Activated CD4-positive, alpha-beta T cell treated with anti-CD3 and anti-CD28 coated beads, Interleukin-2, amount 50 U/mL, for 24 hours (primary cell): Measurements from ENCODE around the gene AFP.
"Not testable (repeated sequence)": the region's sequence is repeated elsewhere in the genome, so short reads cannot be mapped to it uniquely, and the experiment has no call there.

ENCODE experiments used
- DNase-seq, 2 donors: peaks; one replicate each; pipeline ENCODE4 v3.0.0-alpha.2; 2020; ENCODE audit warnings: low read depth in 1 of 2, low spot score in 1 of 2

AFP gene

DNA sequence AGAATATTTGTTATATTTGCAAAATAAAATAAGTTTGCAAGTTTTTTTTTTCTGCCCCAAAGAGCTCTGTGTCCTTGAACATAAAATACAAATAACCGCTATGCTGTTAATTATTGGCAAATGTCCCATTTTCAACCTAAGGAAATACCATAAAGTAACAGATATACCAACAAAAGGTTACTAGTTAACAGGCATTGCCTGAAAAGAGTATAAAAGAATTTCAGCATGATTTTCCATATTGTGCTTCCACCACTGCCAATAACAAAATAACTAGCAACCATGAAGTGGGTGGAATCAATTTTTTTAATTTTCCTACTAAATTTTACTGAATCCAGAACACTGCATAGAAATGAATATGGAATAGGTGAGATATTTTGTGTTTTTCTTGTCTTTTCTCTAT, at the start of gene AFP:
TSS of gene AFP (plus strand) at position 238 of the 400 bp plus-strand sequence. CDS start at position 280, 42 bp downstream.
- DNase-seq, result no peak

DNA sequence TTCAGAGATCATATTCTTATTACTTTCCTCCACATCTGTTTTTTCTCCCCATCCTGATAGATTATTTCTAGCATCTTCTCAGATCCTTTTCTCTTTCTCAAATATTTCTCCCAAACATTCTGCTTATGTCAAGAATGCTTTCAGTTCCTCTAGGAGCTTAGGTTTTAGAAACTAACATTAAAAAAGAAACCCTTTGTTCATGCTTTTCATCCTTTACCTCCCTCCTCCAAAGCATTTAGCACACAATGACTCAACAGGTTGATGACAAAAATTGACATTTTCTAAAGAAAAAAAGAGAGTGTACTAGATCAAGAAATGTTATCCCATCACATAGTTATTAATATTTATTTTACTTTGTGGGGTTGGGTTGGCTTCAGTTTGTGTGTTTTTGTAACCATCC, 48.5 kb upstream of the AFP start:
- DNase-seq, result no peak

DNA sequence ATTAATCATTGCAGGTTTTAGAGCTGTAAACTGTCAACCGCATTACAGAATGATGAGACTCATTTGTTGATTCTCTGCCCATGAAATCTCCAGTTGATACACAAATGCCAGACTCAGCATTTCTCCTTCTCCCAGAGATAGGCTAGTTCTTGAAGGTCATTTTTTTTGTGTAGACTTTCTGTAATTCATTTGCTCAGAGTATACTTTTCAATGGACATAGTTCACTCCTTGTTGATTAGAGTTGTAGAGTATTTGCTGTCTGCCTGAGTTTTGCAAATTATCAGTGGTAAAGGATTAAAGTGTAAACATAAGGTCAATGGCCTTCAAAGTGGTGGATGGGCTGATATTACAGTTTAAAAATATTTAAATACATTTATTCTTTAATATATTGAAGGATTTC, 47.1 kb upstream of the AFP start:
- DNase-seq, result no peak

GRCh38 chr4:73389663-73390062, 46.4 kb upstream of the AFP start:
- not testable (repeated sequence) for DNase-seq

DNA sequence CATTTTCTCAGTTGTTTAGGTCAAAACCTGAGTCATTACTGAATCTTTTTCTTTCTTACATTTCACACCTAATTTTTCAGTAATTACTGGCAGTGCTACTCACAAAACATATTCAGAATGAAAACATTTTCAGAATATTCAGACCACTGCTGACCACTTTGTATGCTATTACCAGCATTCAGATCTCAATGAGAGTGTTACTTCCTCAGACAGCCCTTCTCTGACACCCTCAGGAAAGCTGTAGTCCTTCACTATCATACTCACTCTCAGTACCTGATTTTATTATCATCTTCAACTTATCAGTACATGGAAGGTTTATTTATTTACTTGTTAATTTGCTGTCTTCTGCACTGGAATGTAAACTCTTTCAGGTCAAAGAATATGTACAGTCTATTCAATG, 44.2 kb upstream of the AFP start:
- DNase-seq, result no peak

GRCh38 chr4:73392936-73393335, 43.1 kb upstream of the AFP start:
- DNase-seq, result no peak

DNA sequence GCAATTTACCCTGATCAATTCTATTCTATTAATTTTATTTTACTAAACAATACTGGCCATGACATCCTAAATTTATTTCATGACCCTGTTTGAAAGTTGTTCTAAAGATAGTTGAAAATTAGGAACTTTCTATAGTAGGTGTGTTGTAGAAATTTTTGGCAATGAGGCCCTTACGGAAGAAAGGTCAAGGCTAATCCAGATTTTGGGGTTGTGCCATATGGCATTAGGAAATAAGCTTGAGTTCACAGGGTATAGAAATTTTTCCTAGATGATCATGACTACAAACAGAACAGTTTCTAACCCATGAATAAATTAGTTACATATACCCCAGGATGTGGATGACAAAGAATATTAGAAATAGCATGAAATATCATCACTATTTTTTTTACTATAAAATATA, 39.7 kb upstream of the AFP start:
- DNase-seq, result no peak

GRCh38 chr4:73396993-73397972, 38.7 kb upstream of the AFP start:
- no peak for DNase-seq

DNA sequence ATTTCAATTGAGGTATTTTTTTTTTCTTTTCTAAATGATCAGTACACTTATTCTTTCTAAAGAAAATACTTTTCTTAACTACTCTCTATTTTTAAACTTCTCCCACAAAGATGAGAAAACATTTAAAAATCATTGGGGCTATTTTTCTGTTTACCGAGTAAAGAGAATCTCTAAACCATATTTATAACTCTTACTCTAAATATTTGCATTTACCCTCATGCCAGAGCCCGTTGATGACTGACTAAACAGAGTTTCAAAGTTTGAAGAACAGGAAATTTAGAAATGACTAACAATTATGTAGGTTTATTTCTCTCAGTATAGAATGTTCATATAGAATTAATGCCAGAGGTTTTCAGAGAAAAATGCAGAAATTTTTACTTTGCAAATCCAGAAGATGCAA, 34.6 kb upstream of the AFP start:
- no peak for DNase-seq

DNA sequence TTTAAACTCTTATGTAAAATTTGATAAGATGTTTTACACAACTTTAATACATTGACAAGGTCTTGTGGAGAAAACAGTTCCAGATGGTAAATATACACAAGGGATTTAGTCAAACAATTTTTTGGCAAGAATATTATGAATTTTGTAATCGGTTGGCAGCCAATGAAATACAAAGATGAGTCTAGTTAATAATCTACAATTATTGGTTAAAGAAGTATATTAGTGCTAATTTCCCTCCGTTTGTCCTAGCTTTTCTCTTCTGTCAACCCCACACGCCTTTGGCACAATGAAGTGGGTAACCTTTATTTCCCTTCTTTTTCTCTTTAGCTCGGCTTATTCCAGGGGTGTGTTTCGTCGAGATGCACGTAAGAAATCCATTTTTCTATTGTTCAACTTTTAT, 32.0 kb upstream of the AFP start, which contains the start of gene ALB:
TSS of gene ALB (plus strand) at position 246 of the 400 bp plus-strand sequence. CDS start at position 287, 41 bp downstream.
- no peak for DNase-seq

GRCh38 chr4:73404457-73404856, 31.6 kb upstream of the AFP start:
- no peak for DNase-seq

DNA sequence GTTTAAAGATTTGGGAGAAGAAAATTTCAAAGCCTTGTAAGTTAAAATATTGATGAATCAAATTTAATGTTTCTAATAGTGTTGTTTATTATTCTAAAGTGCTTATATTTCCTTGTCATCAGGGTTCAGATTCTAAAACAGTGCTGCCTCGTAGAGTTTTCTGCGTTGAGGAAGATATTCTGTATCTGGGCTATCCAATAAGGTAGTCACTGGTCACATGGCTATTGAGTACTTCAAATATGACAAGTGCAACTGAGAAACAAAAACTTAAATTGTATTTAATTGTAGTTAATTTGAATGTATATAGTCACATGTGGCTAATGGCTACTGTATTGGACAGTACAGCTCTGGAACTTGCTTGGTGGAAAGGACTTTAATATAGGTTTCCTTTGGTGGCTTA, 30.9 kb upstream of the AFP start:
- DNase-seq, result no peak

DNA sequence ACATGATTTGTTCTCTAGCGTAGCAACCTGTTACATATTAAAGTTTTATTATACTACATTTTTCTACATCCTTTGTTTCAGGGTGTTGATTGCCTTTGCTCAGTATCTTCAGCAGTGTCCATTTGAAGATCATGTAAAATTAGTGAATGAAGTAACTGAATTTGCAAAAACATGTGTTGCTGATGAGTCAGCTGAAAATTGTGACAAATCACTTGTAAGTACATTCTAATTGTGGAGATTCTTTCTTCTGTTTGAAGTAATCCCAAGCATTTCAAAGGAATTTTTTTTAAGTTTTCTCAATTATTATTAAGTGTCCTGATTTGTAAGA, 29.5 kb upstream of the AFP start:
- no peak for DNase-seq

DNA sequence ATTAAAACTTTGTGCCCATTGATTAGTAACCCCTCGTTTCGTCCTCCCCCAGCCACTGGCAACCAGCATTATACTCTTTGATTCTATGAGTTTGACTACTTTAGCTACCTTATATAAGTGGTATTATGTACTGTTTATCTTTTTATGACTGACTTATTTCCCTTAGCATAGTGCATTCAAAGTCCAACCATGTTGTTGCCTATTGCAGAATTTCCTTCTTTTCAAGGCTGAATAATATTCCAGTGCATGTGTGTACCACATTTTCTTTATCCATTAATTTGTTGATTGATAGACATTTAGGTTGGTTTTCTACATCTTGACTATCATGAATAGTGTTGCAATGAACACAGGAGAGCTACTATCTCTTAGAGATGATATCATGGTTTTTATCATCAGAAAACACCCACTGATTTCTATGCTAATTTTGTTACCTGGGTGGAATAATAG, 28.8 kb upstream of the AFP start:
- no peak for DNase-seq

GRCh38 chr4:73408181-73408867, 27.7 kb upstream of the AFP start:
- no peak for DNase-seq

DNA sequence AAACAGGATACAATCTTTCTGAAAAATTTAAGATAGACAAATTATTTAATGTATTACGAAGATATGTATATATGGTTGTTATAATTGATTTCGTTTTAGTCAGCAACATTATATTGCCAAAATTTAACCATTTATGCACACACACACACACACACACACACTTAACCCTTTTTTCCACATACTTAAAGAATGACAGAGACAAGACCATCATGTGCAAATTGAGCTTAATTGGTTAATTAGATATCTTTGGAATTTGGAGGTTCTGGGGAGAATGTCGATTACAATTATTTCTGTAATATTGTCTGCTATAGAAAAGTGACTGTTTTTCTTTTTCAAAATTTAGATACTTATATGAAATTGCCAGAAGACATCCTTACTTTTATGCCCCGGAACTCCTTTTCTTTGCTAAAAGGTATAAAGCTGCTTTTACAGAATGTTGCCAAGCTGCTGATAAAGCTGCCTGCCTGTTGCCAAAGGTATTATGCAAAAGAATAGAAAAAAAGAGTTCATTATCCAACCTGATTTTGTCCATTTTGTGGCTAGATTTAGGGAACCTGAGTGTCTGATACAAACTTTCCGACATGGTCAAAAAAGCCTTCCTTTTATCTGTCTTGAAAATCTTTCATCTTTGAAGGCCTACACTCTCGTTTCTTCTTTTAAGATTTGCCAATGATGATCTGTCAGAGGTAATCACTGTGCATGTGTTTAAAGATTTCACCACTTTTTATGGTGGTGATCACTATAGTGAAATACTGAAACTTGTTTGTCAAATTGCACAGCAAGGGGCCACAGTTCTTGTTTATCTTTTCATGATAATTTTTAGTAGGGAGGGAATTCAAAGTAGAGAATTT, 26.8 kb upstream of the AFP start:
- DNase-seq, result no peak

DNA sequence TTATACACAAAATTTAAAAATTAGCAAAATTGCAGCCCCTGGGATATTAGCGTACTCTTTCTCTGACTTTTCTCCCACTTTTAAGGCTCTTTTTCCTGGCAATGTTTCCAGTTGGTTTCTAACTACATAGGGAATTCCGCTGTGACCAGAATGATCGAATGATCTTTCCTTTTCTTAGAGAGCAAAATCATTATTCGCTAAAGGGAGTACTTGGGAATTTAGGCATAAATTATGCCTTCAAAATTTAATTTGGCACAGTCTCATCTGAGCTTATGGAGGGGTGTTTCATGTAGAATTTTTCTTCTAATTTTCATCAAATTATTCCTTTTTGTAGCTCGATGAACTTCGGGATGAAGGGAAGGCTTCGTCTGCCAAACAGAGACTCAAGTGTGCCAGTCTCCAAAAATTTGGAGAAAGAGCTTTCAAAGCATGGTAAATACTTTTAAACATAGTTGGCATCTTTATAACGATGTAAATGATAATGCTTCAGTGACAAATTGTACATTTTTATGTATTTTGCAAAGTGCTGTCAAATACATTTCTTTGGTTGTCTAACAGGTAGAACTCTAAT, 26.0 kb upstream of the AFP start:
- no peak for DNase-seq

DNA sequence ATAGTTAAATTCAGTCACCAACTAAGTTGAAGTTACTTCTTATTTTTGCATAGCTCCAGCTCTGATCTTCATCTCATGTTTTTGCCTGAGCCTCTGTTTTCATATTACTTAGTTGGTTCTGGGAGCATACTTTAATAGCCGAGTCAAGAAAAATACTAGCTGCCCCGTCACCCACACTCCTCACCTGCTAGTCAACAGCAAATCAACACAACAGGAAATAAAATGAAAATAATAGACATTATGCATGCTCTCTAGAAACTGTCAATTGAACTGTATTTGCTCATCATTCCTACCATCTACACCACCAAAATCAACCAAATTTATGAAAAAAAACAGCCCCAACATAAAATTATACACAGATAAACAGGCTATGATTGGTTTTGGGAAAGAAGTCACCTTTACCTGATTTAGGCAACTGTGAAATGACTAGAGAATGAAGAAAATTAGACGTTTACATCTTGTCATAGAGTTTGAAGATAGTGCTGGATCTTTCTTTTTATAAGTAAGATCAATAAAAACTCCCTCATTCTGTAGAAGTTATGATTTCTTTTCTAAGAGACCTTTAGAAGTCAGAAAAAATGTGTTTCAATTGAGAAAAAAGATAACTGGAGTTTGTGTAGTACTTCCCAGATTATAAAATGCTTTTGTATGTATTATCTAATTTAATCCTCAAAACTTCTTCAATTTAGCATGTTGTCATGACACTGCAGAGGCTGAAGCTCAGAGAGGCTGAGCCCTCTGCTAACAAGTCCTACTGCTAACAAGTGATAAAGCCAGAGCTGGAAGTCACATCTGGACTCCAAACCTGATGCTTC, 24.9 kb upstream of the AFP start:
- DNase-seq, result no peak

GRCh38 chr4:73411731-73412414, 24.1 kb upstream of the AFP start:
- no peak for DNase-seq
